Measurements from ENCODE around the gene WDR82.

DNA sequence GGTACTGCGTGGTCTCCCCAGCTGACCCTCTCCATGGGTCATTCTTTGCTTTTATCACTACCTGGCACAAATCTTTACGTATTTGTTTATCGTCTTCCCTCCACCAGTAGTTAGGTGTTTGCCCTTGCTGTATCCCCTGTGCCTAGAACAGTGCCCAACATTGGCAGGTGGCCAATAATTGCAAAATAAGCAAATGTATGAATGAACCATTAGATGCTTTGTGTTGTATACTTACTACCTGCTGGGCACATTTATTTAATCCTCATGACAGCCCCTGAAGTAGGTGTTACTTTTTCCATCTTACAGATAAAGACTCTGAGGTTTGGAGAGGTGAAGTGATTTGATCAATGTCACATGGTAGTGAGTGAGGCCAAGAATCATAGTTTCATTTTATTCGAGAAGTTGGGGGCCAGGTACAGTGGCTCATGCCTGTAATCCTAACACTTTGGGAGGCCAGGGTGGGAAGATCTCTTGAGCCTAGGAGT lies 37.5 kb downstream of the WDR82 start:
- TF ChIP-seq POLR2A (IDR thresholded peaks at IDR 0.05) = no peak
- TF ChIP-seq, protein P1, sequence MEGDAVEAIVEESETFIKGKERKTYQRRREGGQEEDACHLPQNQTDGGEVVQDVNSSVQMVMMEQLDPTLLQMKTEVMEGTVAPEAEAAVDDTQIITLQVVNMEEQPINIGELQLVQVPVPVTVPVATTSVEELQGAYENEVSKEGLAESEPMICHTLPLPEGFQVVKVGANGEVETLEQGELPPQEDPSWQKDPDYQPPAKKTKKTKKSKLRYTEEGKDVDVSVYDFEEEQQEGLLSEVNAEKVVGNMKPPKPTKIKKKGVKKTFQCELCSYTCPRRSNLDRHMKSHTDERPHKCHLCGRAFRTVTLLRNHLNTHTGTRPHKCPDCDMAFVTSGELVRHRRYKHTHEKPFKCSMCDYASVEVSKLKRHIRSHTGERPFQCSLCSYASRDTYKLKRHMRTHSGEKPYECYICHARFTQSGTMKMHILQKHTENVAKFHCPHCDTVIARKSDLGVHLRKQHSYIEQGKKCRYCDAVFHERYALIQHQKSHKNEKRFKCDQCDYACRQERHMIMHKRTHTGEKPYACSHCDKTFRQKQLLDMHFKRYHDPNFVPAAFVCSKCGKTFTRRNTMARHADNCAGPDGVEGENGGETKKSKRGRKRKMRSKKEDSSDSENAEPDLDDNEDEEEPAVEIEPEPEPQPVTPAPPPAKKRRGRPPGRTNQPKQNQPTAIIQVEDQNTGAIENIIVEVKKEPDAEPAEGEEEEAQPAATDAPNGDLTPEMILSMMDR (IDR thresholded peaks at IDR 0.05) = no peak

Data from Peyer's patch (tissue), 4 donors.